ENCODE results near the gene DLGAP1.

Gene DLGAP1

DNA sequence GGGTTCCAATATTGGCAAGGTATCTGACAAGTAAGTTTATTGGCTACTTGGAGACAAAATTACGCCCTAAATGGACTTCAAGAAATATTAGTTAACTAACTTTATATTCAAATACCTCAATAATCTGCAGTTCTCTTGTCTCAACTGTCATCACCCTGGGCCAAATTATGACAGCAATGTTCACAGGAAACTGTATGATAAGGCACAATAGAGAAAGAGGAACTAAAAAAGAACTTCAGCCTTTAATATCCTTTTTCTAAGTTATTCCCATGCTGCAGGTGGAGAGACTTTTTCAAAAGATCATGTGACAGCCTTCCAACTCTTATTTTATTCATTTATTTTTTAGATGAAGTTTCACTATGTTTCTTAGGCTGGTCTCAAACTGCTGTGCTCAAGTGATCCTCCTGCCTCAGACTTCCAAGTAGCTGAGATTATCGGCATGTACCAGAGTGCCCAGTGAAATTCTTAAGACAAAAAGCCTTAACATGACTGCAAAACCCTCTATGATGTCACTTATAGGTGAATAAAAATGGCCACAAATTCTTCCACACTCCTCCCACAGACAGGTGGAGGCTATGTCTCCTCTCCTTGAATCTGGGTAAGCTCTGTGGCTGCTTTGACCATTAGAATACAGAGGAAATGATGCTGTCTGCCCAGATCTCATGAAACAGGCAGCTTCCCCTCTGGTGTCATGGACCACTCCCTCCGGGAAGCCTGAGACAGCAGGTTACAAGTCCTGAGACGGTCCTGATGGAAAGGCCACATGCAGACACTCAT is 794.2 kb downstream of the DLGAP1 start:
- no peak overlapping the region for H3K27ac ChIP-seq
- no peak for TF ChIP-seq ZFX (IDR thresholded peaks at IDR 0.05; ENCODE audit: borderline replicate concordance)
- TF ChIP-seq, protein P1, sequence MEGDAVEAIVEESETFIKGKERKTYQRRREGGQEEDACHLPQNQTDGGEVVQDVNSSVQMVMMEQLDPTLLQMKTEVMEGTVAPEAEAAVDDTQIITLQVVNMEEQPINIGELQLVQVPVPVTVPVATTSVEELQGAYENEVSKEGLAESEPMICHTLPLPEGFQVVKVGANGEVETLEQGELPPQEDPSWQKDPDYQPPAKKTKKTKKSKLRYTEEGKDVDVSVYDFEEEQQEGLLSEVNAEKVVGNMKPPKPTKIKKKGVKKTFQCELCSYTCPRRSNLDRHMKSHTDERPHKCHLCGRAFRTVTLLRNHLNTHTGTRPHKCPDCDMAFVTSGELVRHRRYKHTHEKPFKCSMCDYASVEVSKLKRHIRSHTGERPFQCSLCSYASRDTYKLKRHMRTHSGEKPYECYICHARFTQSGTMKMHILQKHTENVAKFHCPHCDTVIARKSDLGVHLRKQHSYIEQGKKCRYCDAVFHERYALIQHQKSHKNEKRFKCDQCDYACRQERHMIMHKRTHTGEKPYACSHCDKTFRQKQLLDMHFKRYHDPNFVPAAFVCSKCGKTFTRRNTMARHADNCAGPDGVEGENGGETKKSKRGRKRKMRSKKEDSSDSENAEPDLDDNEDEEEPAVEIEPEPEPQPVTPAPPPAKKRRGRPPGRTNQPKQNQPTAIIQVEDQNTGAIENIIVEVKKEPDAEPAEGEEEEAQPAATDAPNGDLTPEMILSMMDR (IDR thresholded peaks at IDR 0.05), result no peak

DNA sequence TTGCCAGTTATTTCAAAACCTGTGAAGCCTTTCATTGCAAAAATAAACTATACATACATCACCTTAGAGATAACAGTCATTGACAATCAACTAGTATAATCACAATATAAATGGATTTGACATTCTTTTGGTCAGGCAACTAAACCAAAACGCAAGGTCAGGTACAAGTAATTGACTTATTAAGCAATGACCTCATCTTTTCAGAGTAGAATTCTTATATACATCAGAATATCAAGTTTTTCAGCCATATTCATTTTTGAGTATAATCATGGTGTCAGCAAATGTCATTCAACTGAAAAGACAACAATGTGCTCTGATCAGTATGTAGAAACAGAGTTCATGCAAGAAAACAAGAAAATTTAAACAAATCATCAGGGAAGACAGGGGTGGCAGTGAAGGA is 796.6 kb downstream of the DLGAP1 start:
- H3K27ac ChIP-seq, result no peak overlapping the region
- TF ChIP-seq, protein P1 (IDR thresholded peaks at IDR 0.05), result no peak
- TF ChIP-seq ZFX (IDR thresholded peaks at IDR 0.05; ENCODE audit: borderline replicate concordance), result no peak

GRCh38 chr18:3655254-3656050 is 799.7 kb downstream of the DLGAP1 start:
- H3K27ac ChIP-seq, result no peak overlapping the region
- no peak for TF ChIP-seq ZFX (IDR thresholded peaks at IDR 0.05; ENCODE audit: borderline replicate concordance)
- TF ChIP-seq, protein P1 (IDR thresholded peaks at IDR 0.05), result no peak

DNA sequence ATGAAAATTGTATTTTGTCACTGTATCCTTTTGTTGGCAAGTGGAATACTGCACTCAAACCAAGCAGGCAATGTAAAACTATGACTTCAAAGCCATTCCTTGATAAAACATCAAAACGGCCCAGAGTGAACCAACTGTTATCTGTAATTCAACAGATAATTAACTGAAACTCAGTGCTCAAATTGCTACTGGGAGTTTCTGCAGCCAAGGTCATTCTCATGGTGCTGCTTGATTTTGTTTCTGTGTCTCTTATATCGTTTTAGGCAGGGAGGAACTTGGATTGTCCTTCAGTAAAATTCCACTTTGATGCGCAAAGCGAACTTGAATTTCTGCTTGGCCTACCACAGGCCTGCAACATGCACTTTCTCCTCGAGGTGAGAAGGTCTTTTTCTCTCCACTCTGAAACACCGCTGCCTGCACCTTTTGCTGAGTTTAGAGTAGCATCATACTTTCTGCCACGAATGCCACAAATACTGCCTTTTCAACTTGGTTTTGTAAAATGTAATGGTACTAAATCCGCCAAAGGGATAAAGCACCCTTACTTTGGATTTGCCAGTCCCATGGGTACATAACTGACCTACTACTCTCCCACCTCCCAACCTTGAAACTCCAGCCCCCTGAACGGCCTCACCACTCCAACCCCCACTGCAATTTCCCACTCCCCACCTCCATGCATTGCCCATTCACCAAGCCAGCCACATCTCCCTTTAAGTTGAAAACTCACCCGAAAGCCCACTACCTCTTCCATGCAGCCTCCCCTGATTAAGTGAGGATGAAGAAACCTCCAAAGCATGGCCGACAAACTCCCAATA is 800.5 kb downstream of the DLGAP1 start:
- H3K27ac ChIP-seq, result no peak overlapping the region
- TF ChIP-seq, protein P1 (IDR thresholded peaks at IDR 0.05), result no peak

DNA sequence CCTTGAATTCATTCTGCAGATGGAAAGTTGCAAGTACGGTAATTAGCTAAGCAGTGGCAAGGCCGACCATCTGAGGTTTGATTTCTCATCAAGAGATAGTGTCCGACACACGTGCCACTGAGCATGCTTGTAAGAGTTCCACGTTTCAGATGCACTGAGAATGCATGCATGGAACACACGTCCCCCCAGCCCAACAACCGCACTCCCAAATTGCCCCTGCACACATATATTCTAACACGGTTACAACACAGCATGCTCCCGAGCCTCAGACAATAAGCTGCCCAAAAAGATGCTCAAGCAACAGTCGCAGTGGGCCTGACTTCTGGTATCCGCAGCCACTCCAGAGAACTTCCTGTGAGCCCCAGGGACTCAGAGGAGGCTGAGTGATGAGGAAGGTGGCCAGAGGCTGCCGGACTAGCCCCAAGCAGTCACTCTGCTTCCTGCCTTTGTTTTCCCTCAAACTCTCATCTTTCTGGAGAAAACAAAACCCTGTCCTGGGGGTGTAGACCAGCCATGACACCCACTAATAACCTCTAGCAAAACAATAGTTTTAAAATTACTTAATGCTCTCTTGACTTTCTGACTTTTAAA is 801.2 kb downstream of the DLGAP1 start:
- no peak for TF ChIP-seq ZFX (IDR thresholded peaks at IDR 0.05; ENCODE audit: borderline replicate concordance)
- TF ChIP-seq, protein P1 (IDR thresholded peaks at IDR 0.05), result no peak
- H3K27ac ChIP-seq, result no peak overlapping the region

GRCh38 chr18:3653263-3653850 is 801.8 kb downstream of the DLGAP1 start:
- H3K27ac ChIP-seq, result no peak overlapping the region
- no peak for TF ChIP-seq ZFX (IDR thresholded peaks at IDR 0.05; ENCODE audit: borderline replicate concordance)
